BJ (cell line): ENCODE results near the gene CUX1. TPM values are rescaled to one million over a fixed set of nuclear protein-coding genes. Genes with fewer than 3 reads are reported as not detected.

Source experiments
- CTCF ChIA-PET: fragments of 350-600 bp; formaldehyde crosslinking; extraction: SDS; loops from one replicate; lab custom pipeline; 2021; ENCODE audit warnings: antibody characterized with exemption, inconsistent platforms; lab: Yijun Ruan, JAX
- POLR2A ChIA-PET: fragments of 300-600 bp; sonication (Branson Sonifier 250); formaldehyde crosslinking; extraction: SDS; loops from one replicate; lab custom pipeline; 2021; ENCODE audit warnings: antibody characterized with exemption; lab: Charles Lee
- DNase-seq: peaks from one replicate; pipeline ENCODE4 v3.0.0-alpha.2; 2011; ENCODE audit warnings: low read depth
- H3K27me3 ChIP-seq: 2 replicates; pipeline ENCODE4 v1.6.0; 2011; ENCODE audit warnings: low read length; ENCODE audit not compliant: control insufficient read depth, insufficient read depth
- H3K36me3 ChIP-seq: 2 replicates; pipeline ENCODE4 v1.5.1; 2011; ENCODE audit warnings: low read length; ENCODE audit not compliant: control insufficient read depth, insufficient read depth
- H3K4me3 ChIP-seq: 2 replicates; pipeline ENCODE4 v1.5.1; 2011; ENCODE audit warnings: low read depth, mild to moderate bottlenecking, control low read depth, low read length
- CTCF ChIP-seq: IDR thresholded peaks from 2 replicates; pipeline ENCODE4 v1.5.1; 2011; ENCODE audit warnings: low read depth, mild to moderate bottlenecking, control low read depth, inconsistent platforms, low read length, moderate library complexity; ENCODE audit not compliant: insufficient read depth
- polyA plus RNA-seq: library from polyadenylated mRNA; depleted of rRNA; stranded (reverse); fragments of >200 nt; gene quantifications from 2 replicates; pipeline ENCODE4 v1.2.3, GENCODE V29; 2011

Gene CUX1
- polyA plus RNA-seq, 1 experiment, result 36.5 TPM

GRCh38 chr7:101964680-101965452 is 147.4 kb downstream of the CUX1 start:
- no peak for DNase-seq
- ChIA-PET POLR2A (no interaction called here), CTCF (interaction anchor here (1.3 kb wide), 1 partner anchor 10 kb away, joined by 3 read pairs; no protein-coding TSS in a partner anchor)
- no peak for TF ChIP-seq CTCF
- Histone ChIP-seq H3K27me3 (no peaks in the 10 kb centered on the region), H3K4me3 (no peak overlapping the region), H3K36me3 (no peaks in the 10 kb centered on the region)

GRCh38 chr7:101968720-101969466 is 151.5 kb downstream of the CUX1 start:
- CTCF ChIA-PET, result interaction anchor here (1.2 kb wide), 1 partner anchor 9 kb away, joined by 4 read pairs; no protein-coding TSS in a partner anchor
- POLR2A ChIA-PET, result no interaction called here
- no peak for TF ChIP-seq CTCF
- no peaks in the 10 kb centered on the region for H3K36me3 ChIP-seq
- no peak overlapping the region for H3K4me3 ChIP-seq
- no peaks in the 10 kb centered on the region for H3K27me3 ChIP-seq
- DNase-seq, result no peak

GRCh38 chr7:101969997-101970585 is 152.7 kb downstream of the CUX1 start:
- CTCF ChIA-PET, result interaction anchor here (1.7 kb wide), 1 partner anchor 45 kb away, joined by 3 read pairs; no protein-coding TSS in a partner anchor
- POLR2A ChIA-PET, result no interaction called here
- no peak for TF ChIP-seq CTCF
- Histone ChIP-seq H3K27me3 (no peaks in the 10 kb centered on the region), H3K36me3 (no peaks in the 10 kb centered on the region), H3K4me3 (no peak overlapping the region)
- DNase-seq, result no peak

- no peak for TF ChIP-seq CTCF
- H3K36me3 ChIP-seq, result no peaks in the 10 kb centered on the region
- CTCF ChIA-PET, result interaction anchor here (1.7 kb wide), 1 partner anchor 46 kb away, joined by 3 read pairs; no protein-coding TSS in a partner anchor
- POLR2A ChIA-PET, result no interaction called here
- H3K4me3 ChIP-seq, result no peak overlapping the region
- no peak for DNase-seq
- H3K27me3 ChIP-seq, result no peaks in the 10 kb centered on the region
Measured at GRCh38 chr7:101970801-101971200, 153.4 kb downstream of the CUX1 start.

GRCh38 chr7:101971457-101971856 is 154.0 kb downstream of the CUX1 start:
- ChIA-PET POLR2A (no interaction called here), CTCF (interaction anchor here (1.2 to 1.7 kb wide), 3 partner anchors 9 to 46 kb away, joined by 3 to 7 read pairs (median 3); no protein-coding TSS in a partner anchor)
- H3K27me3 ChIP-seq, result no peaks in the 10 kb centered on the region
- no peak for DNase-seq
- TF ChIP-seq CTCF, result no peak
- no peaks in the 10 kb centered on the region for H3K36me3 ChIP-seq
- no peak overlapping the region for H3K4me3 ChIP-seq
